Measurements from ENCODE around the gene MANEAL.
A peak's percentile ranks its signal among the peaks of the same experiment; 100 is the strongest.

MANEAL gene

DNA sequence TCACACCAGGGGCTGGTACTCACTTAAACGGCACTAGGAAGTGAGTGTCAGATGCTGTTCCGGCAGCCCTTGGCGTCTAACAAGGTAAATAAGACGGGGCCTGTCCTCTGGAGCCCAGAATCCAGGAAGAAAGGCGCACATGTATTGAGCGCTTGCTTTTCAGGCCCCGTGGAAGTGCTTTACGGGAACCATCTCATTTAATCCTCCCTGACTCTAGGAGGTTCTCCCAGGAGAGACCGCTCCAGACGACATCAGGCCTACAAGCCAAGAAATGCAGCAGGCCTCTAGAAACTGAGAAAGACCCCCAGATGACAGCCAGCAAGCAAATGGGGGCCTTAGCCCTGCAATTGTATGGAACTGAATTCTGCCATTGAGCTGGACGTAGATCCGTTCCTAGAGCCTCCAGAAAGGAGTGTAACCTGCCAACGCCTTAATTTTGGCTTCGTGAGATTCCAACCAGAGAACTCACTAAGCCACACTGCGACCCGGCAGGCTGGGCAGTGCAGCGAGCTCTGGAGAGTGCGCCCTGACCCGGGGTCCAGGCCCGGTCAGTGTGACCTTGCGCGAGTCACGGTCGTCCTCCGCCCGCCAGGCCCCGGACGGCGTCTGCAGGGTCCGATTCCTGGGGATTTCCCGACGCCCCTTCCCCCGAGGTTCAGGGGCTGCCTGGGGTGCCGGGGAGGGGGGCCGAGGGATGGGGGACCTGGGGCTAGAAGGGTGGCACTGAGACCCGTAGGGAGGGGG, 532 bp upstream of the MANEAL start:
- no peak for DNase-seq

DNA sequence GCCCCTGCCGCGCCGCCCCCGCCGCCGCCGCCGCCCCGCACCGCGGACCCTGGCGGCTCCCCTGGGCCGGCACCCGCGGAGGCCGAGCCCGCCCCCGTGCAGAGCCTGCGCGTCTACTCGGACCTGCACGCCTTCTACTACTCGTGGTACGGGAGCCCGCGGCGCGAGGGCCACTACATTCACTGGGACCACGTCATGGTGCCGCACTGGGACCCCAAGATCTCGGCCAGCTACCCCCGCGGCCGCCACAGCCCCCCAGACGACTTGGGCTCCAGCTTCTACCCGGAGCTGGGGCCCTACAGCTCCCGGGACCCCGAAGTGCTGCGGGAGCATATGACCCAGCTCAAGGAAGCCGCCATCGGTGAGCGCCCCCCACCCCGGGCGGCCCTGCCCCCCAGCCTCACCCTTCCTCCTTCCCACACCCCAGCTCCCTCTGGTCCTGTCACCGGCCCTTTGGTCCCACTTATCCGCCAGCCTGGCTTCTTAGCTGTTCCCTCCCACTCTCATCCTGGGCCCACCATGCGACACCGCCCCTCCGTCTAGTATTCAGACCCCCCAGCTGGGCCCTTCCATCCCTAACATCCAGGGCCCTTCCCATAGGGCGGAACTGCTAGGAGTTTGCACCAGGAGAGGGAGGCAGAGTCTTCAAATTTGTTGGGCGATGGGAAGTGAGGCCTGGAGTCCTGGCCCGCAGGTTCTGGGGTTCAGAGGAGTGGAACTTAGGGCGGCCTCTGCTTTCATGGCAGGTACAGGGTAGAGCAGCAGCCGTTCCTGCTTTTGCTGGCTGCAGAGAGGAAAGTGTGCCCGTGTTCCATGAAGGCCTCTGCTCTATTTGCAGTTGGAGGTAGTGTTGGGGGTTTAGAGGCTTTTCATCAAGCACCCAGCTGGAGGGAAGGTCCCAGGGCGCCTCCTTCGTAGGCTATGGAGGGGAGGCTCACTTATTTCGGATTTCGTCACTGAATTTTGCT, 1.0 kb downstream of the MANEAL start:
- no peak for DNase-seq

DNA sequence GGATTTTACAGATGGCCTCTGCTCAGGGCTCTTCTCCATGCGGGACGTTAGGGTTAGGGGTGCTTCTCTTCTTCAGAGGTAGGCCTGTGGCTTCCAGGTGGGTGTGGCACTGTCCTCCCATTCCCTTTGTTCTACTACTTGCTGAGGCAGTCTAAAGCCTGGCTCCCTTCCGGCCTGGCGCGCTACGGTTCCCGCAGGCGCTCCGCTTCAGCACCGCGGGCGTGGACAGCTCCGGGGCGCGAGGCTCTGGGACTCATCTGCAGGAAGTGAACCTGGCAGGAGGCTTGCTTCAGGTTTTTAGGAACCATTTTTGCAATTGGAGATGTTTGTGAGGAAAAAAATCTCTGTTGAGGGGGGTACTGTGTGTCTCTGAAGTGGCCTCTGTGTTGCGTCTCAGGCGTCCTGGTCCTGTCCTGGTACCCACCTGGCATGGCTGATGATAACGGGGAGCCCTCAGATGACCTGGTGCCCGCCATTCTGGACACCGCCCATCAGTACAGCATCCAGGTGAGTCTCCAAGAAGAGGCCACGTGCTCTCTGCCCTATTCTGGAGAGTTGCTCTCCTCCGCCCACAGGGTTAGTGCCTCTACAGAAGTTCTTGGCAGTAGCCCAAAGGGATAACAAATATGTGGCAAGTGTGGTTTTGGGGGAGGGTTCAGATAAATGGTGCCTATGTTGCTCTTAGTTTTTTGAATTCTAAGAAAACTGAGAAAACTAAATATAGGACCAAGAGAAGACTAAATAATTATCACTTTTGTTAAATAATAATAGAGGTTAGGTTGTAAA, 1.9 kb downstream of the MANEAL start:
- DNase-seq: peak; percentile 16

DNA sequence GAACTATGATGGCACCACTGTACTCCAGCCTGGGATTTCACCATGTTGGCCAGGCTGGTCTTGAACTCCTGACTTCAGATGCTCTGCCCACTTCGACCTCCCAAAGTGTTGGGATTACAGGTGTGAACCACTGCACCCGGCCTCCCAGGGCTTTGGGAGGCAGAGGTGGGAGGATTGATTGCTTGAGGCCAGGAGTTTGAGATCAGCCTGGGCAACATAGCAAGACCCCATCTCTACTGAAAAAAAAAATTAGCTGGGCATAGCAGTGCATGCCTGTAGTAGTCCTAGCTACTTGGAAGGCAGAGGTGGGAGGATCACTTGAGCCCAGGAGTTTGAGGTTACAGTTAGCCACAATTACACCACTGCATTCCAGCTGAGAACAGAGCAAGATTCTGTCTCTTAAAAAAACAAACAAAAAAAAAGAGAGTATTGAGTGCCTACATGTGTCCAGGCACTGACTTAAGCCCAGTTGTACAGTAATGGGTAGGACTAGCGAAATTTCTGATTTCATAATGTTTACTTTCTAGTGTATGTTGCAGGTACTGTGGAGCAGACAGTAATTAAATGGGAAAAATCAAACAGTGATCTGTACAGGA, 4.2 kb downstream of the MANEAL start:
- no peak for DNase-seq

DNA sequence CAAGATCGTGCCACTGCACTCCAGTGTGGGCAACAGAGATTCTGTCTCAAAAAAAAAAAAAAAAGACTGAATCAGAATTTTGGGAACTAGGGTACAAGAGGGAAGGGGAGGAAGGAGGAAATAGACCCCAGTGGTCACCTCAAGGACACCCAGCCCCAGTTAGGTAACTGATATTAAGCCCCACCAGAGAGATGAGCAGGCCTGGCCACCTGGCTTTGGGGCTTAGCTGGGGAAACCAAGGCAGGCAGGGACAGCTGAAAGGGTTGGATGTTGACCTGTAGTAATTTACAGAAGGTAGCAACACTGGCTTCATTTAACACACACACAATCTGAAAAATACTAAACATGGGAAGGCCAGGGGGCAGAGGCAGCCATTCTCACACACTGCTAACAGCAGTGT, 8.8 kb downstream of the MANEAL start:
- no peak for DNase-seq

DNA sequence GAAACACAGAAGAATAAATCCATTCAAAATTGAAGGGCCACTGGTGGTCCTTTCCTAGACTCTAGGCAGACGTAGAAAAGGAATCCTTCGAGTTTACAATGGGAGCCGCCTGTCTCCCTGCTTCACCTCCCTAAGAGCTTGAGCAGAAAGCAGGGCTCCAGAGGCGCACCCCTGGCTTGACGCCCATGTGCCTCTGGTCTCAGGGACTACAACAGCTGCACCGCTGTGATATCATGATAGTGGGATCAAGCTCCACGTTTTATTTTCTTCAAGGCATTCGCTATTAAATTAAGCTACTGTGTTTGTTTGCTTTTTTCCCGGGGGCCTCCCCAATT, 13.5 kb downstream of the MANEAL start:
- no peak for DNase-seq

DNA sequence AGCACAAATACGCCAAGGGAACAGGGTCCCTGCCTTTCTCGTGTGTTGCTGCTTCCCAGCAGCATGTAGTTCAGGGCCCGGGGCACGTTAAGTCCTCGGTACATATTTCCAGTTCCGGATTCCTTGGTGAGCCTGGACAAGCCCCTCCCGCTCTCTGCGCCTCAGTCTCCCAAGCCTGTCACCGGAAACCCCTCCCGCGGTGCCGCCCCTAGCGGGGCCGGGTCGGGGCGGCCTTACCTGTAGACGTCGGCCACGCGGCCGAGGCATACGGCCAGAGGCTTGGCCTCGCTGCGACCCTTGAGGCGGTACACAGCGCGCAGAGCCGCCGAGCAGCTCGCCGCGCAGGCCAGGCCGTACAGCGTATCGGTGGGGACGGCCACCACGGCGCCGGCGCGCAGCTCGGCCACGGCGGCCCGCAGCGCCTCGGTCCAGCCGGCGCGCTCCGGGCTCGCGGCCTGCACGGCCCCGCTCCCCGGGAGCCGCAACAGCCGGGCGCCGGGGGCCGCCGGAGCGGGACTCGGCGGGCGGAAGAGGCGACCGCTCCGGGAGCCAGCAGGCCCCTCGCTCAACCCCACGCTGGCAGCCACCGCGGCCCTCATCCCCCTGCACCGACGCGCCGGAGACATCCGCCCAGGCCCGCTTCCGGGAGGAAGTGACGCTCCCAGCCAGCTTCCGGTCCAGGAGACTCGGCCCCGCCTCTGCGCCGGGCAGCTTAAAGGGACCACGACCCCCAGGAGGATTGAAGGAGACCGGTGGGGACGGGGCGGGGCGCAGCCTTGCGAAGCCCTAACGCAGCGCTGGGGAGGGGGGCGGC, 14.1 kb downstream of the MANEAL start, which contains the start of the genes C1orf122 and YRDC:
Gene C1orf122 (plus strand): TSS at position 236 of the 814 bp plus-strand sequence. CDS start 615 bp downstream, outside the sequence.
Gene YRDC (minus strand): TSS at position 654 of the 814 bp plus-strand sequence. CDS start 28 bp downstream, at position 626.
- DNase-seq: peak; percentile 90

DNA sequence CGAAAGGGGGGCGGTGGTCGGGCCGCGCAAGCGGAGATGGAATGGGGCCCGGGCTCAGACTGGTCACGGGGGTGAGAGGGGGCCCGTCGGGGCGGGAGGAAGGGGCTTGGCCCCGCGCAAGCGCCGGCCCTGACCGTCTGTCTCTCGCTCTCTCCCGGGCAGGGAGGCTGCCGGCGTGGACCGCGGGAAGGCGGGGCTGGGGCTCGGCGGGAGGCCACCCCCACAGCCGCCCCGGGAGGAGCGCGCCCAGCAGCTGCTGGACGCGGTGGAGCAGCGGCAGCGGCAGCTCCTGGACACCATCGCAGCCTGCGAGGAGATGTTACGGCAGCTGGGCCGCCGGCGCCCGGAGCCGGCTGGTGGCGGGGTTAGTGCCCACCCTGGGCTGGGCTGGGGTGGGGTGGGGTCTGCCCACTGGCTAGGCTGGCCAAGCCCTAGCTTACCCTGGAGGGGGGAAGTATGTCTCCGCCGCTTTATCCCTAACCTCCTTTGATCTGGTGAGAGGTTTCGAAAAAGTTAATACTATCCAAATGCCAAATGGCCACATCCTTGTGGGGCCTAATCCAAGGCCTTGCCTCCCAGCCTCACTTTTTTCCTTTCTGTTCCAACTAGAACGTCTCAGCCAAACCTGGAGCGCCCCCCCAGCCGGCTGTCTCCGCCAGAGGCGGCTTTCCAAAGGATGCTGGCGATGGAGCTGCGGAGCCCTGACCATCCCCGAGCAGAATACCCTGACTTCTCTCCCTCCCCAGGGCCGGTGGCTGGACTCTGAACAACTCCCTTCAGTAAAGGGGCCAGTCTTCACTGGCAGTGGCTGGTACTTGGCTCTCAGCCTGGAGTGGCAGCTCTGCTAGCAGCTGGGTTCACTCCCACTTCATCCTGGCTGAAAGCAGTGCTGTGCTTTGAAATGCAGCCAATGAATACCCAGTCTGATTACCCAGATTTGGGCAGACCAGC, 15.0 kb downstream of the MANEAL start:
- DNase-seq: peak; percentile 22 to 34

DNA sequence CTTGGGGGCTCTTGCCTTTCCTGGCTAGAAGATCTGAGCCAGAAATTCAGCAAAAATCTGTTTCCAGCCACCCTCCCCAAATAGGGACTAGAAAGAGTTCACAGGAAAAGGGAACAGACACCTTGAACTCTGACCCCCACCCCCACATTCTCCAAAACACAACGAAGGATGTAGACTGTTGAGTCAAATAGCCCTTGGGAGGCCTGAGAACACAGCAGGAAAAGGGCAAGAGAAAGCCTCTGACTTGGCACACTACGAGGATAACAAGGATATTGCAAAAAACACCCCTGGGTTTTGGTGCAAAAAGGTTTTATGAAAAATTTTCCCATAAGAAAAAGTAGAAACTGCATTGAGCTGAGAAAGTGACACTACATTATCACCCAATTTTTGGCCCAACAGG, 16.3 kb downstream of the MANEAL start:
- DNase-seq: no peak

DNA sequence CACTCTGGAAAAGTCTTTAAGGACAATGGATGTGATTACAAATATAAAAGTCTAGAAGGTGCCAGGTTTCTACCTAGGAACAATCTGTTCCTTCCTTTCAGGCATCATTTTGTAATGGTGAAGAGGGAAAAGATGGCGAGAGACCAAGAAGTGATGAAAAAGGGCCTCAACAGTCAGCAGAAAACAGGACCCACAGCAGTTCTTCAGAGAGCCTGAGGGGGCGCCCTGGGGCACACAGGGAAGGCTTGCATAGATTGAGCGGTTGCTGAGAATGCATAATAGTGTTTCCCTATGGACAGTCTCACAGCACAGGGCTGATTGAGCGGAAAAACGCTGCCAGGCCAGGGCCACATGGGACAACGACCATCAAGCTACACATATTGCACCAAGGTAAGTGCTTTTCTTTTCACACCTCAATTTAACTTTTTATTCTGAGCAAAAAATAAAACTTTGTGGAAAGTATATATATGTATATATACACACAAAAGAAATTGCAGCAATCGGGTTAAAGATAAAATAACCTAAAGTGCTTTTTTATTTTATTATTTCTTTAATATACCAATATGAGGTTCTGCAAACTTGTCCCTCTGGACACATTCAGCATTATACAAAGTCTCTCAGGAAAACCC, 17.5 kb downstream of the MANEAL start:
- DNase-seq: peak; percentile 48 to 59

DNA sequence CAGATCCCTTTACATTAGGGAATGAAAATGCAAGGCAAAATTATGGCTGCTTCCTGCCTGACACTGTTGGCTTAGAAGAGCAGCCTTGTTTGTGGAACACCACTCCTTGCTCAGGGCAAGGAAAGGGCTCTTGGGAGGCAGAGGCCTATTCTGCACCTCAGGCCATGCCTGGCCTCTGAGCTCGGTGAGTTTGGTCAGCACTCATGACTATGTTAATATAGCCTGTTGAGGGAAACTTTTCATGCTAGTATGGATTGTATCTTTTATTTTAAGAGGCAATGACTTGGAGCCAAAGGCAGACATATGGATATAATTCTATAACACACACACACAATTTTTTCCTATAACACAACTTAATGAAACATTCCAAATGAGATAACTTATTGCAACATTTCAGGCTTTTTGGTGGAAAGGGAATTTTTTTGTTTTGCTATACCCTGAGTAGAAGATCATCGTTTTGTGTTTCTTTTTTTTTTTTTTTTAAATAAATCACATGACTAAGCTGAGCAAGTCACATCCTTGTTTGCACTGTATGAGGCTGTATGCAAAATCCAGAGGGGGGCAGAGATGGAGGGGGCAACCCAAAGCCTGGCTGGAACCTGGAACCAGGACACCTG, 20.0 kb downstream of the MANEAL start:
- DNase-seq: no peak

DNA sequence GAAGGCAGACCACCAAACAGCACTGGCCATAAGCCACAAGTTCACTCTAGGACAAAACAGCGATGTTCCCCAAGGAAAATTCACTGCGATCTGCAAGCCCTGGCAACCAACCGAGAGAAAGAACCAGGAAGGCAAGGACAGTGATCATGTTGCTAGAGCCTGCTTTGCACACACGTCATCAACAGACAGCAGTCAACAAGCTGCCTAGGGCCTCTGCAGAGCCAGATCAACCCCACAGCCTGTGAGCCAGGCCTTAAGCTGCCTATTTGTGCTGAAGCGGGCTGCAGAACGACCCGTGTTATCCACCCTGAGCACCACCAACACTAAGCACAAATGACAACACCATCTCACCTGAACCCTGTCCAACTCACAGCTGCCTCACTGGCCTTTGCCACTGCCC, 20.6 kb downstream of the MANEAL start:
- DNase-seq: no peak

DNA sequence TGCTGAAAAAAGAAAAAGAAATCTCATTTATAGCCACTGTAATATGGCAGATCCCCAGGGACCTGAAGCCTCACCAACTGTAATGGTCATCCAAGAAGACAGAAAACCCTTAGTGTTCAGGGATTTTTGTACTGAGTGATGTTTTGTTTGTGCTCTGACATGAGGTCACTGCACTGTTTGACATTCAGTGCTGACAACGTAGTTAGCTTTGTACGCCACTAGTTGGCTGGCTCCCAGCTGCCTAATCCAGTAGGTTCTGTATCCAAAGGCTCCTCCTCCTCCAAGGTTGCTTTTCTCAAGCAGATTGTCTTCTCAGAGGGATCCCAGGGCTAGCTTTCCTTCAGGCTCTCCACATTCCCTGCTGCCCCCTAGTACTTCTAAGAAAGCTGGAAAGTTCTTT, 23.8 kb downstream of the MANEAL start:
- DNase-seq: no peak

DNA sequence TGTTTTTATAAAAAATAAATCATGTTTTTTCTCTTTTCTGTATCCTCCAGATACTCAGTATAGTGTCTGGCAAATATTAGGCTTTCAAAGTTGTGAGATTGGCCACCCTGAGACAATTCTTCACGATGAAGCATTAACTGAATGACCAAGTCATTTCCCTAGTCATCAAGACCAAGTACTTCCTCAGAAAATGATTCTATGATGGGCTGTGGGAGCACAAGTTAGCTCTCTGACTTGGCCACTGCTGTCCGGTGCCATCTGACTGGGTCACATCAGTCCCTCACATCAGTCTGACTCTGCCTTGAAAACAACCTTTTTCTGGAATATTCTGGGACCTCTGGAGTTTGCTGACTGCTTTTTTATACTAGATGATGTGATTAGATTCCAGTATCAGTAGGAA, 27.8 kb downstream of the MANEAL start:
- no peak for DNase-seq

DNA sequence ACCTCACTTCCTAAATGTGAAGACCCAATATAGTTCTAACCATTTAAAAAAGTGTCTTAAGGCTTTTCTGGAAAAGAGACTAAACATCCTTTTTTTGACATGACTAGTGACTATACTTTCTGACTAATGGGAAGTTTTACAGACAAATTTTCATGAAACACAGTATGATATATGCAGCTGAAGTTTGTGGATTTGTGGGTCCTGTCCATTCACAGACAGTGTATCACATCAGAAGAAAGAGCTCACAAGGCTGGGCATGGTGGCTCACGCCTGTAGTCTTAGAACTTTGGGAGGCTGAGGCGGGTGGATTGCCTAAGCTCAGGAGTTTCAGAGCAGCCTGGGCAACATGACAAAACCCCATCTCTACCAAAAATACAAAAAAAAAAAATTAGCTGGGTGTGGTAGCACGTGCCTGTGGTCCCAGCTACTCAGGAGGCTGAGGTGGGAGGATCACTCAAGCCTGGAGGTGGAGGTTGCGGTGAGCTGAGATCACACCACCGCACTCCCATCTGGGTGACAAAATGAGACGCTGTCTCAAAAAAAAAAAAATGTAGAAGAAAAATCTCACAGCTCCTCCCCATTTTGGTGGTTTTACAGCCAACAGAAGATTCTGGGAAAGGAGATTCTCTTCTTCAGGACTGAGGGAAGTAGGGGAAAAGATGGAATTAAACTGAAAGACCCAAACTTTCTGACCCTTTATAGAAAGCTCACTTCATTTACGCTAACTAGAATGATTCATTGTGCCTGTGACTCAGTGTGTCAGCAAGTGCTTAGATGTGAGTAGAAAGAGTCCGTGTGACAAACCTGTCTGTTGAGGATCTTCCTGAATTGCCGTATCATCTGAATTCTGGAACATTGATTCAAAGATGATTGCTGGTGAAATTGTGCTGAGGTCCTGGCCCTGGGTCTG, 29.5 kb downstream of the MANEAL start:
- DNase-seq: no peak

DNA sequence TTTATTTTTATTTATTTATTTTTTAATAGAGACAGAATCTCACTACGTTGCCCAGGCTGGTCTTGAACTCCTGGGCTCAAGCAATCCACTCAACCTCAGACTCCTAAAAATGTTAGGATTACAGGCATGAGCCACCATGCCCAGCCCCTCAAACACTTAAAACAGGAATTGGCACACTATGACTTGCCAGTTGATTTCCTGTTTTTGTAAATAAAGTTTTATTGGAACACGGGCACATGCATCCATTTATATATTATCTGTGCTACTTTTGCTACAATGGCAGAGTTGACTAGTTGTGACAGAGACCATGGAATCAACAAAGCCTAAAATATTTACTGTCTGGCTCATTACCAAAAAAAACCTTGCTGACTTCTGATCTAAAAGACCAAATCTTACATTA, 30.4 kb downstream of the MANEAL start:
- DNase-seq: no peak

DNA sequence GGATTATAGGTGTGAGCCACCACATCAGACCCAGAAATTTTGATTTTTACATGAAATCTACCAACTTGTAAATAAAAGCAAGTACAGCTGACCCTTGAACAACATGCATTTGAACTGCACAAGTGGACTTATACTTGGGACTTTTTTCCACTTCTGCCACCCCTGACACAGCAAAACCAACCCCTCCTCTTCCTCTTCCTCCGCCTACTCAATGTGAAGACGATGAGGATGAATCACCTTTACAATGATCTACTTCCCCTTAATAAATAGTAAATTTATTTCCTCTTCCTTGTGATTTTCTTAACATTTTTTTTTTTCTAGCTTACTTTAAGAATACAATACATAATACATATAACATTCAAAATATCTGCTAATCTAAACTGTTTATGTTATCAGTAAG, 31.9 kb downstream of the MANEAL start:
- no peak for DNase-seq

DNA sequence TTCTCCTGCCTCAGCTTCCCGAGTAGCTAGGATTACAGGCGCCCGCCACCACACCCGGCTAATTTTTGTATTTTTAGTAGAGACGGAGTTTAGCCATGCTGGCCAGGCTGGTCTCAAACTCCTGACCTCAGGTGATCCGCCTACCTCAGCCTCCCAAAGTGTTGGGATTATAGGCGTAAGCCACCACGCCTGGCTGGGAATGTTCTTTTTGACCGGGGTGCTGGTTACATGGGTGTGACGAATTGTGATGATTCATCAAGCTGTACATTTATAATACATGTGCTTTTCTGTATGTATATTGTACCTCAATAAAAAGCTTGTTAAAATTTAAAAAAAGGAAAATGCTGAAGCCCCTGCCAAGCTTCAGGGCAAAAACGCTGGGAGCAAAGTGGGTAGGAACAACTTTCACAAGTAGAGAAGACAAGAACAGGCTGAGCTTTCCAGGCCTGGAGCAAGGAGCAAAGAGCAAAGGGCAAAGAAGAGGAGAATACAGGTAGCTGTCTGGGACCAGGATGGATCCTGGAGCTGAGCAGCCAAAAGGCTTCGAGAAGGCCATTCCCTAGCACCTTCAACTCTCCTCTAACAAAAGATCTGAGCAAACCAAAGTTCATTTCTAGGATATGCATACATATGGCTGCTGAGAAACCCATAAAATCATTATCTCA, 34.9 kb downstream of the MANEAL start:
- no peak for DNase-seq

All from activated CD4-positive, alpha-beta T cell treated with anti-CD3 and anti-CD28 coated beads for 4 hours (primary cell).